ENCODE measurements around the gene UFM1. TPM values are rescaled to one million over a fixed set of nuclear protein-coding genes. Genes with fewer than 3 reads are reported as not detected.

The UFM1 gene
- total and polyA plus RNA-seq, 2 of the 4 experiments (the other 2 are of a cell fraction): 43.5 to 94.5 TPM

DNA sequence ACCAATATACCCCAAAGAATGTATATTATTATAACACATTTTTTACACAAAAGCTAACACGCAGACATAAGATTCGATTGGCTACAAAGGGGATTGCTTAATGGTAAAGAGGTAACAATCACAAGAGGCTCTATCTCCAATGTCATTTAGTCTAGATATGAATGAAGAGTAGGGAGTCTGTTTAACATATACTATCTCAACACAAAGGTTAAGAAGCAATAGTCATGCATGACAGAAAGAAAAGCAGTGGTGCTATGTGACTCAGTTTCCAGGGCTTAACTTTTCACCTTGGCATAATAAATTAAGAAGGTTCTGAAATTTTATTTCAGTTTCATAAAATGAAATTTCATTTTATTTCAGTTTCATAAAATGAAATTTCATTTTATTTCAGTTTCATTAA lies 33.3 kb downstream of the UFM1 start:
- Histone ChIP-seq H3K18ac (ENCODE audit: low read depth, low read length) (no peak overlapping the region), H2BK20ac (ENCODE audit: low read depth, low read length) (no peak overlapping the region), H3K27me3 (ENCODE audit: control insufficient read depth, insufficient read depth, low read length) (no peaks in the 10 kb centered on the region; the same call in none of the 2 replicates), H2AK5ac (ENCODE audit: low read depth, low read length) (no peak overlapping the region), H3K79me1 (ENCODE audit: low read depth in 1 of 2, low read length in 2 of 2) (no peaks in the 10 kb centered on the region), H3K4me1 (ENCODE audit: control insufficient read depth, insufficient read depth, low read length) (no peaks in the 10 kb centered on the region), H2BK15ac (ENCODE audit: low read depth, low read length) (no peak overlapping the region), H2BK5ac (ENCODE audit: low read depth, low read length, poor library complexity, severe bottlenecking) (no peak overlapping the region), H3K14ac (replicated peaks; ENCODE audit: low read depth, low read length) (no peak overlapping the region), H2AK9ac (replicated peaks; ENCODE audit: low read depth, low read length, poor library complexity) (no peak overlapping the region), H3K56ac (ENCODE audit: extremely low read depth, insufficient read depth, low read length) (no peak overlapping the region), H3K9me3 (ENCODE audit: control insufficient read depth, insufficient read depth, low read length) (no peaks in the 10 kb centered on the region), H4K91ac (ENCODE audit: insufficient read depth, low read depth, low read length) (no peak overlapping the region), H3K9me1 (ENCODE audit: insufficient read depth, low read length) (no peaks in the 10 kb centered on the region), H3K4ac (ENCODE audit: low read depth, low read length) (no peak overlapping the region), H3K23ac (ENCODE audit: low read depth, low read length) (no peak overlapping the region), H2AFZ (replicated peaks; ENCODE audit: low read length, poor library complexity) (no peak overlapping the region), H3K4me3 (ENCODE audit: insufficient read depth, low read depth, low read length) (no peak overlapping the region), H4K20me1 (ENCODE audit: insufficient read depth, low read length) (no peaks in the 10 kb centered on the region), H3K27ac (ENCODE audit: insufficient read depth, low read length) (no peak overlapping the region), H4K8ac (ENCODE audit: low read depth in 2 of 2, low read length in 2 of 2) (no peak overlapping the region), H3K4me2 (ENCODE audit: low read depth, low read length) (no peak overlapping the region), H3K36me3 (ENCODE audit: control insufficient read depth, insufficient read depth, low read length) (no peaks in the 10 kb centered on the region), H4K5ac (ENCODE audit: low read depth, low read length) (no peak overlapping the region), H3K9ac (ENCODE audit: low read depth, low read length) (no peak overlapping the region), H2BK120ac (ENCODE audit: low read depth, low read length) (no peak overlapping the region)
- dilution Hi-C loops (cut with HindIII; ENCODE audit: low sequenced_read_pairs, unreplicated experiment) (no loop called here), in situ Hi-C loops (cut with MboI; ENCODE audit: low sequenced_read_pairs) (no loop called here), intact Hi-C loops (cut with micrococcal nuclease) (no loop called here)
- no peak for TF ChIP-seq RFX5 (IDR thresholded peaks at IDR 0.05; ENCODE audit: low read depth, low read length)
- TF ChIP-seq MXI1 (IDR thresholded peaks at IDR 0.05; ENCODE audit: borderline replicate concordance, low read depth, low read length): no peak
- no peak for TF ChIP-seq SMC3 (IDR thresholded peaks at IDR 0.05; ENCODE audit: low read depth, low read length)
- ChIA-PET CTCF (no interaction called here), POLR2A (ENCODE audit: unreplicated experiment) (no interaction called here)
- BruUV-seq (replicated peaks): no TSS peak
- no peak for ATAC-seq (ENCODE audit: low read depth)
- no peak for DNase-seq
- WGBS, 2 experiments (ENCODE audit: extremely low coverage in 2 of 2, insufficient read length in 1 of 2): no CpG with 5 or more reads among the region's 2 CpGs
